ENCODE data around the gene COL25A1.

DNA sequence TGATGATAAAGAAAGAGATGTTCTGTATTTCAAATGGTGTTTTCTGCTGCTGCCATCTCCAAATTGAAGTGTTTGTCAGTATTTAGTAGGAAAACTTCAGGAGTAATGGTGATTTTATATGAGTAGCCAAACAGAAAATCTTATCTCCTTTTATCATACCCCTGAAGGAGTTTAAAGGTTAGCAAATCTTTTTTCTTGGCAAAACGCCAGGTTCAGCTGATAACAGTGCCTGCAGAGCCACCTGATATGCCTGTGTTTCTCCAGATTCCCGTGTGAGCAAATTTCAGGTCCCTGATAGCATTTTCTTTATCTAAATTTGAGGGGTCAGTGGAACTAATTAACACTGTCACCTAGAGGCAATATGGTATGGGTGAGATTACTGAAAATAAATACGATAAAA, 473.8 kb downstream of the COL25A1 start:
- TF ChIP-seq EZH2 (IDR thresholded peaks at IDR 0.05) (no peak), POLR2AphosphoS5 (IDR thresholded peaks at IDR 0.05; ENCODE audit: borderline replicate concordance, low read depth, low read length) (no peak), FOXP2 (optimal IDR thresholded peaks at IDR 0.05; ENCODE audit: control extremely low read depth, extremely low read length, insufficient read depth) (no peak)
